COR-L47 (cell line): ENCODE data around the gene FGF6.
"Not testable (repeated sequence)": the region's sequence is repeated elsewhere in the genome, so short reads cannot be mapped to it uniquely, and the experiment has no call there.

Source experiments
- DNase-seq: peaks from one replicate; lab custom pipeline; 2025; lab: John Stamatoyannopoulos, UW

Gene FGF6

GRCh38 chr12:4418913-4419312 lies 26.7 kb downstream of the FGF6 start:
- DNase-seq = no peak

GRCh38 chr12:4417936-4418335 lies 27.7 kb downstream of the FGF6 start:
- no peak for DNase-seq

- no peak for DNase-seq
Observed at GRCh38 chr12:4417455-4417854, 28.2 kb downstream of the FGF6 start.

- no peak for DNase-seq
Observed at GRCh38 chr12:4416276-4416675, 29.3 kb downstream of the FGF6 start.

- DNase-seq = no peak
Observed at GRCh38 chr12:4412465-4412864, 33.1 kb downstream of the FGF6 start.

- no peak for DNase-seq
Observed at GRCh38 chr12:4412056-4412455, 33.6 kb downstream of the FGF6 start.

- no peak for DNase-seq
Observed at GRCh38 chr12:4407136-4407535, 38.5 kb downstream of the FGF6 start.

- not testable (repeated sequence) for DNase-seq
Observed at GRCh38 chr12:4404877-4405637, 40.6 kb downstream of the FGF6 start.

- no peak for DNase-seq
Observed at GRCh38 chr12:4402996-4403395, 42.6 kb downstream of the FGF6 start.

- no peak for DNase-seq
Observed at GRCh38 chr12:4401117-4401516, 44.5 kb downstream of the FGF6 start.

GRCh38 chr12:4395818-4396217 lies 49.8 kb downstream of the FGF6 start:
- no peak for DNase-seq

- no peak for DNase-seq
Observed at GRCh38 chr12:4393211-4393610, 52.4 kb downstream of the FGF6 start.

GRCh38 chr12:4392223-4392742 lies 53.3 kb downstream of the FGF6 start:
- no peak for DNase-seq

- no peak for DNase-seq
Observed at GRCh38 chr12:4388662-4389061, 57.0 kb downstream of the FGF6 start.

GRCh38 chr12:4388032-4388431 lies 57.6 kb downstream of the FGF6 start:
- DNase-seq = no peak

- no peak for DNase-seq
Observed at GRCh38 chr12:4387607-4388006, 58.0 kb downstream of the FGF6 start.

- peak; percentile 13 for DNase-seq
Observed at GRCh38 chr12:4386801-4387200, 58.8 kb downstream of the FGF6 start.
